Measurements from ENCODE around the gene TFCP2L1. TPM values are rescaled to one million over a fixed set of nuclear protein-coding genes. Genes with fewer than 3 reads are reported as not detected.

Gene TFCP2L1
- total RNA-seq, 1 experiment from 2014 or later, result 29.8 TPM

- H3K9me3 Mint-ChIP-seq (ENCODE audit: low read depth, unreplicated experiment), result no peaks in the 10 kb centered on the region
- no peak overlapping the region for H3K4me3 Mint-ChIP-seq (ENCODE audit: low read depth, unreplicated experiment)
- no peak for DNase-seq
- CTCF ChIA-PET, result no interaction called here
- no TSS peak for BruUV-seq (replicated peaks)
- intact Hi-C loops (cut with micrococcal nuclease; ENCODE audit: unreplicated experiment), result no loop called here
- TF ChIP-seq CTCF (IDR thresholded peaks at IDR 0.05; ENCODE audit: unreplicated experiment), result no peak
- peaks cover 13% of the 10 kb centered on the region for H3K4me1 Mint-ChIP-seq (ENCODE audit: low read depth, unreplicated experiment)
- no peak overlapping the region for H3K27ac Mint-ChIP-seq (ENCODE audit: unreplicated experiment)
- H3K27me3 Mint-ChIP-seq (ENCODE audit: unreplicated experiment), result no peaks in the 10 kb centered on the region
- no peaks in the 10 kb centered on the region for H3K36me3 Mint-ChIP-seq (ENCODE audit: insufficient read depth, unreplicated experiment)
Observed at GRCh38 chr2:121179467-121179866, 105.5 kb downstream of the TFCP2L1 start.

GRCh38 chr2:121178730-121179129 is 106.3 kb downstream of the TFCP2L1 start:
- no peak overlapping the region for H3K4me3 Mint-ChIP-seq (ENCODE audit: low read depth, unreplicated experiment)
- H3K27ac Mint-ChIP-seq (ENCODE audit: unreplicated experiment), result no peak overlapping the region
- no peak for DNase-seq
- intact Hi-C loops (cut with micrococcal nuclease; ENCODE audit: unreplicated experiment), result no loop called here
- no peak for TF ChIP-seq CTCF (IDR thresholded peaks at IDR 0.05; ENCODE audit: unreplicated experiment)
- BruUV-seq (replicated peaks), result no TSS peak
- H3K27me3 Mint-ChIP-seq (ENCODE audit: unreplicated experiment), result no peaks in the 10 kb centered on the region
- H3K9me3 Mint-ChIP-seq (ENCODE audit: low read depth, unreplicated experiment), result no peaks in the 10 kb centered on the region
- peaks cover 13% of the 10 kb centered on the region for H3K4me1 Mint-ChIP-seq (ENCODE audit: low read depth, unreplicated experiment)
- CTCF ChIA-PET, result no interaction called here
- H3K36me3 Mint-ChIP-seq (ENCODE audit: insufficient read depth, unreplicated experiment), result no peaks in the 10 kb centered on the region

GRCh38 chr2:121177896-121178295 is 107.1 kb downstream of the TFCP2L1 start:
- intact Hi-C loops (cut with micrococcal nuclease; ENCODE audit: unreplicated experiment), result no loop called here
- no peak for DNase-seq
- Mint-ChIP-seq H3K9me3 (ENCODE audit: low read depth, unreplicated experiment) (no peaks in the 10 kb centered on the region), H3K27ac (ENCODE audit: unreplicated experiment) (no peak overlapping the region), H3K4me1 (ENCODE audit: low read depth, unreplicated experiment) (peaks cover 11% of the 10 kb centered on the region), H3K27me3 (ENCODE audit: unreplicated experiment) (no peaks in the 10 kb centered on the region), H3K36me3 (ENCODE audit: insufficient read depth, unreplicated experiment) (no peaks in the 10 kb centered on the region), H3K4me3 (ENCODE audit: low read depth, unreplicated experiment) (no peak overlapping the region)
- CTCF ChIA-PET, result no interaction called here
- BruUV-seq (replicated peaks), result no TSS peak
- TF ChIP-seq CTCF (IDR thresholded peaks at IDR 0.05; ENCODE audit: unreplicated experiment), result no peak

- CTCF ChIA-PET, result no interaction called here
- no peaks in the 10 kb centered on the region for H3K27me3 Mint-ChIP-seq (ENCODE audit: unreplicated experiment)
- H3K4me1 Mint-ChIP-seq (ENCODE audit: low read depth, unreplicated experiment), result no peaks in the 10 kb centered on the region
- H3K36me3 Mint-ChIP-seq (ENCODE audit: insufficient read depth, unreplicated experiment), result no peaks in the 10 kb centered on the region
- BruUV-seq (replicated peaks), result no TSS peak
- no peak overlapping the region for H3K27ac Mint-ChIP-seq (ENCODE audit: unreplicated experiment)
- H3K4me3 Mint-ChIP-seq (ENCODE audit: low read depth, unreplicated experiment), result no peak overlapping the region
- H3K9me3 Mint-ChIP-seq (ENCODE audit: low read depth, unreplicated experiment), result no peaks in the 10 kb centered on the region
- DNase-seq, result no peak
- intact Hi-C loops (cut with micrococcal nuclease; ENCODE audit: unreplicated experiment), result no loop called here
- TF ChIP-seq CTCF (IDR thresholded peaks at IDR 0.05; ENCODE audit: unreplicated experiment), result no peak
Observed at GRCh38 chr2:121175326-121175725, 109.7 kb downstream of the TFCP2L1 start.

- no peak for DNase-seq
- Mint-ChIP-seq H3K9me3 (ENCODE audit: low read depth, unreplicated experiment) (peaks cover 2% of the 10 kb centered on the region), H3K4me1 (ENCODE audit: low read depth, unreplicated experiment) (no peaks in the 10 kb centered on the region), H3K36me3 (ENCODE audit: insufficient read depth, unreplicated experiment) (no peaks in the 10 kb centered on the region), H3K27ac (ENCODE audit: unreplicated experiment) (no peak overlapping the region), H3K27me3 (ENCODE audit: unreplicated experiment) (no peaks in the 10 kb centered on the region), H3K4me3 (ENCODE audit: low read depth, unreplicated experiment) (no peak overlapping the region)
- TF ChIP-seq CTCF (IDR thresholded peaks at IDR 0.05; ENCODE audit: unreplicated experiment), result no peak
- CTCF ChIA-PET, result no interaction called here
- no TSS peak for BruUV-seq (replicated peaks)
- intact Hi-C loops (cut with micrococcal nuclease; ENCODE audit: unreplicated experiment), result no loop called here
Observed at GRCh38 chr2:121173806-121174205, 111.2 kb downstream of the TFCP2L1 start.

Data from Calu3 (cell line).